Activated T-cell treated with anti-CD3 and anti-CD28 coated beads for 4 hours (primary cell): Measurements from ENCODE around the gene KLHL10.
"Not testable (repeated sequence)": the region's sequence is repeated elsewhere in the genome, so short reads cannot be mapped to it uniquely, and the experiment has no call there.

ENCODE experiments used
- DNase-seq: peaks from one replicate; pipeline ENCODE4 v3.0.0-alpha.2; 2020

Gene KLHL10

DNA sequence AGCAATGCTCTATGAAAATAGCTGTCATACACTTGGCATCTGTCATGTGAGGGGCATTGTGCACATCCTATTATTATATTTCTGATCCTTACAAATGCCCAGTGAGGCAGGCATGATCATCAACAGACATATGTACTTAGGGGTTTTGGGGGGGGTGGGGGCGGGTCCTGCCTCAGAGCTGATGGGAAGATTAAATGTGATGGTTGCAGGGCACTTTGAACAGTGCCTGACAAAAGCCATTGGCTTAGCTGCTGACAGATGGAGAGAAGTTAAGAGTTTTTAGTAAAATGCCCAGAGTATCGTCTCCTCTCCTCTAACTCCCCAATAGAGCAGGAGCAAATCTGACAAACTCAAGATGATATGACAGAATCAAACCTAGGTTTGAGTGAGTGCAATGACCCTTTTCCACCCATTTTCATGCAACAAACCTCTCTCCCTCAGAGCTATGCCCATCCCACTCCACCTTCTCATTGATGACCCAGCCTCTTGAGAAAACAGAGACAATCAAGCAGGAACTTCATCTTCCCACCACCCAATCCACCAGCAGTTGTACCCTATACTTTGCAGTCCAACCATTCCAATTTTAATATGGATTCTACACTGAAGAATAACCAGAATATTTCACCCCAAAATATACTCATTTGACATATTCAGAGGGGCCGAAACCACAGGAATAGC lies 22.8 kb downstream of the KLHL10 start:
- DNase-seq: no peak

- DNase-seq: no peak
These were observed 25.6 kb downstream of the KLHL10 start for GRCh38 chr17:41863074-41863848.

DNA sequence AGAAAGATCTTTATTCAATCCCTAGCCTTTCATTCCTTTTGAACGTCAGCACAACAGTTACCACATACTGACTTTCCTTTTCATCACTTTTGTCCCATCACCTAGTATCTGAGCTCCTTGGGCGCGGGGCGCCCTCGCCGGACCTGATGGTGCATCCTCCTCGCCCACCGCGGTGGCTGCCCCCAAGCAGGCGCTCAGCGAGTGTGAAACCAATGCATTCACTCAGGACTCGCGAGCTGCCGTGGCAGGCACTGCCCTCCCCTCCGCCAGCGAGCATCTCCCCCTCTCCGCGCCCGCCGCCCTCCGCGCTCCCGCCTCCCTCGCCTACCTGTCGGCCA lies 26.8 kb downstream of the KLHL10 start:
- DNase-seq: no peak

DNA sequence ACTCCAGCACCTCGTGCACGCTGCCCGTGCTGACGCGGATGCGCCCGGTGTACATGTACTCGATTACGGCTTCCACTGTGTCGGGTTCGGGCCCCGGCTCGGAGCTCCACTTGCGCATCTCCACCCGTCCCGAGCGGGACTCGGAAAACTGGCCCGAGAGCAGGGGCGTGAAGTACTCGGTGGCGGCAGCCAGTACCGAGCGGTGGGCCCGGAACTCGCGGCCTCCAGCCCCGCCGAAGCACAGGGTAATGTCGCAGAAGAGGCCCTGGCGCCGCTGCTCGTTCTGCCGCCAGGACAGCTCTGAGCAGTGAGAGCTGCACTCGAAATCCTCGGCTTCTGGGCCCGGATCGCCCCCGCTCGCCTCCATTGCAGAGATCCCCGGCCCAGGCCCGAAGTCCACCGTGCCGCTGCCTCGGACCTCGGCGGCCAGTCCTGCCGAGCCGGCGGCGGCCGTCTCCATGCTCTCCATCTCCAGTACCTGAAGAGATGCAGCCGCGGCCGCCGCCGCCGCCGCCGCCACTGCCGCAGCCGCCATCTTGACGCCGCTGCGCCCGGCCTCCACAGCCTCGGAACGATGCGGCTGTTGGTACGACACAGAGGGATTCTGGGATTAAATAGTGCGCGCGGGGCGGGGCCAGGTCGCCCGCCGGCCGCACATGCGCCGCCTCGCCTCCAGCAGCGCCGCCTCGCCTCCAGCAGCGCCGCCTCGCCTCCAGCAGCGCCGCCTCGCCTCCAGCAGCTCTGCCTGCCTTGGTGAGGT lies 27.4 kb downstream of the KLHL10 start, which contains the start of gene KLHL11:
TSS of gene KLHL11 (minus strand) at position 588 of the 760 bp plus-strand sequence. CDS start at position 535, 53 bp downstream.
- peak; percentile 73 for DNase-seq

DNA sequence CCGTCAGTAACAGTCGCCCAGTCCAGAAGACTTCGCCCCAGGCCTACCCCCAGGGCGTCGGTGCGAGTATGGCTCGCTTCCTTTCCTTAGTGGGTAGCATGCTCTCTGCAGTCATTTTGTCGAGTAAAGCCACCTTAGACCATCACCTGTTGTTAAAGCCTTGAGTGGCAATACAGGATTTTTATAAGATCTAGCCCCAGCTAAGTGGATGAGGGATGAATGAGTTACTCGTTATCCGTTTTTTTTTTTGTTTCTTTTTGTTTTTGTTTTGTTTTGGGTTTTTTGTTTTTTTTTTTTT lies 27.9 kb downstream of the KLHL10 start:
- DNase-seq: no peak

- no peak for DNase-seq
These were observed 30.9 kb downstream of the KLHL10 start for GRCh38 chr17:41868568-41868967.

GRCh38 chr17:41869426-41869825 lies 31.8 kb downstream of the KLHL10 start:
- no peak for DNase-seq

DNA sequence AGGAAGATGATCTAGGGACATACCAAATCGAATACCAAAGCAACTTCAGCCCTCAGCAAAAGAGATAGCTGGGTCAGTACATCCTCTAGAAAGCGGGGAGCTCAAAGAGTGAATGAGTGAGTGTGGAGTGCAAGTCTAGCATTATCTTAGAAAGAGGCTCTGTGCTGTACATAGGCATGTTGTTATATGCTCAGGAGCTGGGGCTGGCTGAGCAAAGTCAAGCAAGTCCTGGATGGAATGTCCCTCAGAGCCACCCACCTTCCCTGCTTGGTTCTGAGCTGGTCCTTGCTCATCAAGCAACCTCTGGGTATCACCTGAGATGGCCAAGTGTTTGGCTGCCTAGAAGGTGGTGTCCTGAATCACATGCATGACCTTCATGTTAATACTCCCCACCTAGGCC lies 32.5 kb downstream of the KLHL10 start:
- no peak for DNase-seq

GRCh38 chr17:41870627-41871026 lies 33.0 kb downstream of the KLHL10 start:
- DNase-seq: no peak

DNA sequence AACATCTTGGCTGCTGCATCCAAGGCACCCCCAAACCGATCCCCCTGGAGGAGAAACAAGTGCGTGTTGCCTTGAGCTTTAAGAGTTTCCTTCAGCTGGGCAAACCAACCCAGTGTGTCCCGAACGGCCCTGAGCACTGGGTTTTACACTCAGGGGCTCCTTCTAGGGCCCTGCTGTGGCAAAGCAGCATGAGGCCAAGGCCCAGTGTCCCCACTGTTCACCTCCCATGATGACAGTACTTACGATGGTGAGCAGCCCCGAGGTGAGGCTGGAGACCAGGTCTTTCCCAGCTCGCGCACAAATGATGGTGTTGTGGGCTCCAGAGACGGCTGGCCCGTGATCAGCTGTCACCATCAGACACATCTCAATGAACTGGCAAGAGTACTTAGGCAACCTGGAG lies 34.2 kb downstream of the KLHL10 start:
- DNase-seq: no peak

DNA sequence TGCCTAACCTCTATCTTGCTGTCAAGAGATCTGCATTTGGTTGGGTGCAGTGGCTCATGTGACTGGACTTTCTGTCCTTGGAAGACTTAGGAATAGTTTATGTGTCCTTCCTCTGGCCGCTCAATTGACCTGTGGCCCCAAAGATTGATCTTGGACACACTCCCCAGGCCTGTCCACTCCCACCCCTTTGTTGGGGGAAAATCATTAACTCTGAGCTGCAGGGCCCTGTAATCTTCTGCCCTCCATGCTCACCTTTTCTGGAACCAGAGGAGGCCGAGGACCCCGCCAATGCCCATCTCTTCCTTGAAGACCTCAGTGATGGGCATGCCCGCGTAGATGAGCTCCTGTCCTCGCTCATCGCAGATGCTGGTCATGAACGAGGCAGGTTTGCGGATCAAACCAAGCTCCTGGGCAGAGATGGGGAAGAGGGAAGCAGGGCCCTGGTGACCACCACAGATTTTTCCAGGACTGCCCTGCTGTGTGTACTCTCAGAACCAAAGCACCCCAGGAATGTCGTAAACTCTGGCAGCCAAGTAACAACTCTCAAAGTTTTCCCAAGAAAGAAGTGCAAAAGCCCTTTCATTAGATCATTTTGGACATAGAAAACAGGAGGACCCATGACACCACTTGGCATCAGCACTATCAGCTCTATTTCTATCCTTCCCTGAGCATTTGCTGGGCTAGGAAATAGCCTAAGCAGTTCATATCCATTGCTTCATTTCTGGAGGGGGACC lies 36.1 kb downstream of the KLHL10 start:
- no peak for DNase-seq

DNA sequence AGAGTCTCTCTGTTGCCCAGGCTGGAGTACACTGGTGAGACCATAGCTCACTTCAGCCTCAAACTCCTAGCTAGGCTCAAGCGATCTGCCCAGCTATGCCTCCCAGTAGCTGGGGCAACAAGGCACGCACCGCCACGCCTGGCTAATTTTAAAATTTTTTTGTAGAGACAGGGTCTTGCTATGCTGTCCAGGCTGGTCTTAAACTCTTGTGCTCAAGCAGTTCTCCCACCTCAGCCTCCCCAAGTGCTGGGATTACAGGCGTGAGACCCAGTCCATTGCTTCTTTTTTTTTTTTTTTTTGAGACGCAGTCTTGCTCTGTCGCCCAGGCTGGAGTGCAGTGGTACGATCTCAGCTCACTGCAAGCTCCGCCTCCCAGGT lies 36.7 kb downstream of the KLHL10 start:
- DNase-seq: not testable (repeated sequence)

DNA sequence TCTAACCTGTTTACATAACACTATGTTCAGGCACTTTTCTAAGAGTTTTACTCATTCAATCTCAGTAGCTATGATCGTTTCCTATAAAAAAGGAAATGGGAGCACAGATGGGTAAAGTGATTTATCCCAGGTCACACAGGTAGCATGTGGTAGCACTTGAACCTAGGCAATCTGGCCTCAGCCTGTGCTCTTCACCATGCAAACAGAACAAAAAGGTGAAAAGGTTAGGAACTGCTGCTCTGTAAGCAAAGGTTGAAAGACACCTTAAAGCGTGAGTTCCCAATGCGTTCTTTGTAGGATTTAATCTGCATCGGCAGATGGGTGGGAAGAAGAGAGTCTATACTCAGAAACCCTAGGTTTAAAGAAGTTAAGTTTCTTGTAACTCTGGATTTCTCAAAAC lies 42.5 kb downstream of the KLHL10 start:
- no peak for DNase-seq

- DNase-seq: no peak
These were observed 45.1 kb downstream of the KLHL10 start for GRCh38 chr17:41882756-41883155.

- no peak for DNase-seq
These were observed 48.1 kb downstream of the KLHL10 start for GRCh38 chr17:41885733-41886132.

DNA sequence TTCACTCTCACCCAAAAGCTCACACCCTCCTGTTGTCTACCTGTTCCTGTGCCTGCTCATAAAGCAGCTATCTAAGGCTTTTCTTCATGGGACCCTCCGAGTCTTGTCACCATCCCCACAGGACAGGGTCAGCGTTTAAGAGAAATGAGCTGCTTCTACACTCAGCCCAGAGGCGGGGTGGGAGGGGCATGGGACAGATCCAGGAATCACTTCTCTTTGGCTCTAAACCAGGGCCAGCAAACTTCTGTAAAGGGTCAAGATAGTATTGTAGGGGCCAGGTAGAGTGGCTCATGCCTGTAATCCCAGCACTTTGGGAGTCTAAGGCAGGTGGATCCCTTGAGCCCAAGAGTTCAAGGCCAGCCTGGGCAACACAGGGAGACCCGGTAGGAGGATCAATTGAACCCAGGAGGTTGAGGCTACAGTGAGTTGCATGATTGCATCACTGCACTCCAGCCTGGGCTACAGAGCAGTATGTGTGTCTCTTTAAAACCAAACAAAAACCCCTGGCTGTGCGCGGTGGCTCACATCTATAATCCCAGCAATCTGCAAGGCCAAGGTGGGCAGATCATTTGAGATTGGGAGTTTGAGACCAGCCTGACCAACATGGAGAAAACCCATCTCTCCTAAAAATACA lies 50.8 kb downstream of the KLHL10 start:
- DNase-seq: no peak

- no peak for DNase-seq
These were observed 53.8 kb downstream of the KLHL10 start for GRCh38 chr17:41891135-41892020.

DNA sequence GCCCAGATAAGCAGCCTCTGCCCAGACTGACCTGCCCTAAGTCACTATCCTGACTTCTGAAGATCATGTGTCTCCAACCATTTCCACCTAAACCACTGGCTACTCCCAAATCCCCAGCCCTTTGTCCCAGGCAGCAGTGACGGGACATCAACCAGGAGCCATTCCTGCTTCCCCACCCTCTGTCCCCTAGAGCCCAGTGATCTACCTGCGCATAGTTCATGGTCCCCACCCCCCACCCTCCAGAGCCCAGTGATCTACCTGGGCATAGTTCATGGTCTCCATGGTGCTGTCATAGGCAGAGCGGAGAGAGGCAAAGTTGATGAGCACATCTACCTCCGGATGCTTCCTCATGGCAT lies 54.4 kb downstream of the KLHL10 start:
- no peak for DNase-seq

DNA sequence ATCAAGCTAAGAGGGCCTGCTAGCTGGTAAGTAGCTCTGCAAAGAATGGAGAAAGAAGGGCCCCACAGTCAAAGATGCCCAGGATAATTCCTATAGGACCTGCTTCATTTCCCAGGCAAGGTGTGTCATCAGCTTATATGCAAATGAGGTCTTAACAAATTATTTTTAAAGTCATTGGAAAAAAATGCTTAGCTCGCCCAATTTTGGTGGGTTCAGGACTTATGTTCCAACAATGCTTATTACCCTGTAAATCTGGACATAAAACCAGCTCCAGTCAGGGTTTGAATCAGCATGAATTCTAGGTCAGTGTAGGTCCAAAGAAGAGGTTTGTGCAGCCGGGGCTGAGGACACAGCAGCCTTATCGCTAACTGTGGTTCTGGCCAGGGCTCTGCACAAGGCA lies 55.8 kb downstream of the KLHL10 start:
- no peak for DNase-seq

DNA sequence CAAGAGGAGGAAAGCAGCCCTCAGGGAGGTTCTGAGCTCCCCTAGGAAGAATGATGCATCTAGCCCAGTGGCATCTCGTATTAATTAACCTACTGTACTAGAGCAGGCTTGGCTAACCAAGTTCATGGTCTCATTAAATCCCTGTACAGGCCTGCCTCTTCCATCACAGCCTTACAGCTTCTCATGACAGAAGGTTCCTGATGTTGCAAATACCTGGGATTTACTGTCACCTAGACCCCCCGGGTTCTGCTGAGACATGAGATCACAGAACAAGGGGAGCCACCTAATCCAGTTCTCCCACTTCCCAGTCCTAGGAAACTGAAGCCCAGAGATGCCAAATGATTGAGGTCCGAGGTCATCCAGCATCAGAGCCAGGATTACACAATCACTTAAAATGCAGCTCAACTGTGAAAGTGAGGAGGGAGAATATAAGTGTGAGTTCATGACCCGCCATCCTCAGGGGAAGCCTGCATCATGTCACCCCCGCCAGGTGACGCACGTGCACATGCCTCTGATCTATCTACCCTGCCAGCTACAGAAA lies 57.2 kb downstream of the KLHL10 start:
- DNase-seq: no peak

DNA sequence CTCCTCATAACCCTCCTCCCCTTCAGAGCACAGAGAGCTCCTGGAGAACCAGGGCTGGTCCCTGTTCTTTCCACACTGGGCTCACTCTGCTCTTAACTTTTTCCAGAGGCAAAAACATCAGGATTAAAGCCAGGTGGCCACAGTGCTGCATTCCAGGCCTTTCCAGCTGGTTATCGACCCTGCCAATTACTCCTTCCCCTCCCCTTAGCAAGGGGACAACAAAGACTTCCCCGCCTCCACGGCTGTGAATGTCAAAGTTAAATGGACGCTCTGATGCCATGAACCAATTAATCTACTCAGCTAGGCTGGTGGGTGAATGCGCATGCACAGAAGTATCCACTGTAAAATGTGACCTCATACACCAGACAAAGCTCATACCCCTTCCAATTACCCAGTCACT lies 58.0 kb downstream of the KLHL10 start:
- DNase-seq: no peak

DNA sequence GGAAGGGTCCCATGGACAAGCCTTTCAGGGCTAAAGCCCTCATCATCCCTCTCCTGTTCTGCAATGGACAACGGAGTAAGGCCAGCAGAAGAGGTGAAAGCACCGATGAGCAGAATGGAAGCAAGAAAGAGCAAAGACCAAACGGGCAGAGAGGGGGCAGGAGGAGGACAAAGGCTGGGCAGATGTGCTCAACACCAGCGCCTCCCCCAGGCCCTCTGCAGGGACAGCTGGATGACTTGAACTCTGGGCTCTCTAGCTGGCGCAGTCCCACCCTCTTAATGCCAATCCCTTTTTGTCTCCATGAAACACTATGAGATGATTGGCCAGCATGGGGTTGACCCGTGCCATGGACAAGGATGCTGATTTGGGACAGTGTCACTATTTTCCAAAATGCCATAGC lies 59.1 kb downstream of the KLHL10 start:
- no peak for DNase-seq
